Measurements from ENCODE around the gene NOC2L.
"Not testable (repeated sequence)": the region's sequence is repeated elsewhere in the genome, so short reads cannot be mapped to it uniquely, and the experiment has no call there.

Gene NOC2L

DNA sequence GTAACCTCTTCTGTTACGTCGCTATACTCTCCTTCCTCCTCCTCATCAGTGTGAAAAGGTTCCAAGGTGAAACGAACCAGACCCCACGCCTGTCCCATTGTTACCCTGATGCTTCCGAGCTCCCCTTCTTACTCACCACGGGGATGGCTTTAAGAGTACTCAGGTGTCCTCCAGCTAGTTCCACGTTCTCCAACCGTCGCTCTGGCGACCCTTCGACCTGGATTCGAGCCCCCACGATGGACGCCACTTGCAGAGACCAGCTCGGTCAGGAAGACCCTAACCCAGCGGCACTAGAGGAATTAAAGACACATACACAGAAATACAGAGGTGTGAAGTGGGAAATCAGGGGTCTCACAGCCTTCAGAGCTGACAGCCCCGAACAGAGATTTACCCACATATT, 61.1 kb downstream of the NOC2L start:
- not testable (repeated sequence) for DNase-seq

GRCh38 chr1:897226-897625, 61.8 kb downstream of the NOC2L start:
- no peak for DNase-seq
